HEK293 (cell line): ENCODE data around the gene NAV2.

Source experiments
- CTCF ChIA-PET: fragments of 350-600 bp; formaldehyde crosslinking; extraction: SDS; loops from one replicate; lab custom pipeline; 2021; ENCODE audit warnings: antibody characterized with exemption; lab: Yijun Ruan, JAX
- POLR2A ChIA-PET: fragments of 300-600 bp; formaldehyde crosslinking; extraction: SDS; loops from one replicate; lab custom pipeline; 2020; ENCODE audit warnings: antibody characterized with exemption, inconsistent platforms; lab: Yijun Ruan, JAX
- H3K27ac ChIP-seq: fragments of 200-500 bp; sonication (Bioruptor generic); 2 replicates; pipeline ENCODE4 v1.5.1; 2014; ENCODE audit warnings: low read depth, low read length, control low read depth, inconsistent platforms; ENCODE audit errors: extremely low read depth
- H3K36me3 ChIP-seq, 2 experiments: fragments of 200-500 bp in 1 of 2; sonication (Bioruptor generic) in 1 of 2; 1 replicate in 1 of 2; 2 replicates in 1 of 2; pipeline ENCODE4 v1.5.1; 2014 to 2017; ENCODE audit warnings: inconsistent platforms in 2 of 2, low read length in 2 of 2; ENCODE audit not compliant: control insufficient read depth in 2 of 2, insufficient read depth in 1 of 2
- H3K4me1 ChIP-seq: fragments of 200-500 bp; sonication (Bioruptor generic); 2 replicates; pipeline ENCODE4 v1.5.1; 2014; ENCODE audit warnings: mild to moderate bottlenecking, low read length, inconsistent platforms; ENCODE audit not compliant: control insufficient read depth, insufficient read depth
- H3K4me3 ChIP-seq: 2 replicates; pipeline ENCODE4 v1.5.1; 2011; ENCODE audit warnings: low read depth, mild to moderate bottlenecking, control low read depth, low read length, moderate library complexity
- H3K9me3 ChIP-seq: fragments of 200-500 bp; sonication (Bioruptor generic); 2 replicates; pipeline ENCODE4 v1.5.1; 2014; ENCODE audit warnings: low read depth, low read length, inconsistent platforms; ENCODE audit not compliant: control insufficient read depth, insufficient read depth
- GLIS1 ChIP-seq: fragments of 450-650 bp; formaldehyde crosslinking; IDR thresholded peaks from 2 replicates; pipeline ENCODE4 v1.5.1; 2016; ENCODE audit warnings: missing biosample characterization, missing genetic modification characterization
- MEIS1 ChIP-seq: sonication (generic); formaldehyde crosslinking; IDR thresholded peaks from 2 replicates; pipeline ENCODE4 v1.8.1; 2022; ENCODE audit warnings: missing genetic modification reagents, mild to moderate bottlenecking, borderline replicate concordance
- MZF1 ChIP-seq: fragments of 450-650 bp; formaldehyde crosslinking; IDR thresholded peaks from 2 replicates; pipeline ENCODE4 v1.5.1; 2017; ENCODE audit warnings: missing biosample characterization, missing genetic modification characterization, borderline replicate concordance
- RBAK ChIP-seq: fragments of 450-650 bp; formaldehyde crosslinking; IDR thresholded peaks from 2 replicates; pipeline ENCODE4 v1.5.1; 2016; ENCODE audit warnings: missing biosample characterization, missing genetic modification characterization
- SCRT1 ChIP-seq: fragments of 450-650 bp; formaldehyde crosslinking; IDR thresholded peaks from 2 replicates; pipeline ENCODE4 v1.5.1; 2016; ENCODE audit warnings: missing biosample characterization, missing genetic modification characterization, borderline replicate concordance
- ZBTB1 ChIP-seq: fragments of 450-650 bp; formaldehyde crosslinking; IDR thresholded peaks from 2 replicates; pipeline ENCODE4 v1.5.1; 2016; ENCODE audit warnings: missing biosample characterization, missing genetic modification characterization
- ZFP37 ChIP-seq: fragments of 450-650 bp; formaldehyde crosslinking; IDR thresholded peaks from 2 replicates; pipeline ENCODE4 v1.5.1; 2016; ENCODE audit warnings: missing biosample characterization, missing genetic modification characterization
- ZIC2 ChIP-seq: fragments of 450-650 bp; formaldehyde crosslinking; IDR thresholded peaks from 2 replicates; pipeline ENCODE4 v1.5.1; 2016; ENCODE audit warnings: missing biosample characterization, missing genetic modification characterization
- ZNF10 ChIP-seq: fragments of 450-650 bp; formaldehyde crosslinking; IDR thresholded peaks from 2 replicates; pipeline ENCODE4 v1.5.1; 2017; ENCODE audit warnings: missing biosample characterization, missing genetic modification characterization
- ZNF354C ChIP-seq: fragments of 450-650 bp; formaldehyde crosslinking; IDR thresholded peaks from 2 replicates; pipeline ENCODE4 v1.5.1; 2016; ENCODE audit warnings: missing biosample characterization, missing genetic modification characterization, low read depth, borderline replicate concordance
- ZNF416 ChIP-seq: fragments of 450-650 bp; formaldehyde crosslinking; IDR thresholded peaks from 2 replicates; pipeline ENCODE4 v1.5.1; 2016; ENCODE audit warnings: missing biosample characterization, missing genetic modification characterization
- ZNF626 ChIP-seq: fragments of 450-650 bp; sonication (Bioruptor Pico); formaldehyde crosslinking; IDR thresholded peaks from 2 replicates; pipeline ENCODE4 v1.5.1; 2018; ENCODE audit warnings: missing biosample characterization, missing genetic modification characterization, inconsistent platforms
- ZNF791 ChIP-seq: fragments of 450-650 bp; formaldehyde crosslinking; IDR thresholded peaks from 2 replicates; pipeline ENCODE4 v1.5.1; 2016; ENCODE audit warnings: missing biosample characterization, missing genetic modification characterization
- TF ChIP-seq, protein P1 (sequence below): fragments of 450-650 bp; formaldehyde crosslinking; IDR thresholded peaks from 2 replicates; pipeline ENCODE4 v1.5.1; 2017; ENCODE audit warnings: missing biosample characterization, missing genetic modification characterization
- TF ChIP-seq, protein P2 (sequence below): fragments of 450-650 bp; formaldehyde crosslinking; IDR thresholded peaks from 2 replicates; pipeline ENCODE4 v1.5.1; 2016; ENCODE audit warnings: missing biosample characterization, missing genetic modification characterization, low read depth
- TF ChIP-seq, protein P3 (sequence below): fragments of 450-650 bp; formaldehyde crosslinking; conservative IDR thresholded peaks from 2 replicates; pipeline ENCODE4 v1.5.1; 2016; ENCODE audit warnings: low read depth, missing biosample characterization, missing genetic modification characterization
- TF ChIP-seq, protein P4 (sequence below): fragments of 450-650 bp; formaldehyde crosslinking; IDR thresholded peaks from 2 replicates; pipeline ENCODE4; 2016; ENCODE audit warnings: missing biosample characterization, missing genetic modification characterization
- TF ChIP-seq, protein P5 (sequence below): fragments of 450-650 bp; formaldehyde crosslinking; IDR thresholded peaks from 2 replicates; pipeline ENCODE4 v1.5.1; 2016; ENCODE audit warnings: missing biosample characterization, missing genetic modification characterization
- TF ChIP-seq, protein P6 (sequence below): fragments of 450-650 bp; formaldehyde crosslinking; IDR thresholded peaks from 2 replicates; pipeline ENCODE4 v1.5.1; 2017; ENCODE audit warnings: missing biosample characterization, missing genetic modification characterization

Gene NAV2

DNA sequence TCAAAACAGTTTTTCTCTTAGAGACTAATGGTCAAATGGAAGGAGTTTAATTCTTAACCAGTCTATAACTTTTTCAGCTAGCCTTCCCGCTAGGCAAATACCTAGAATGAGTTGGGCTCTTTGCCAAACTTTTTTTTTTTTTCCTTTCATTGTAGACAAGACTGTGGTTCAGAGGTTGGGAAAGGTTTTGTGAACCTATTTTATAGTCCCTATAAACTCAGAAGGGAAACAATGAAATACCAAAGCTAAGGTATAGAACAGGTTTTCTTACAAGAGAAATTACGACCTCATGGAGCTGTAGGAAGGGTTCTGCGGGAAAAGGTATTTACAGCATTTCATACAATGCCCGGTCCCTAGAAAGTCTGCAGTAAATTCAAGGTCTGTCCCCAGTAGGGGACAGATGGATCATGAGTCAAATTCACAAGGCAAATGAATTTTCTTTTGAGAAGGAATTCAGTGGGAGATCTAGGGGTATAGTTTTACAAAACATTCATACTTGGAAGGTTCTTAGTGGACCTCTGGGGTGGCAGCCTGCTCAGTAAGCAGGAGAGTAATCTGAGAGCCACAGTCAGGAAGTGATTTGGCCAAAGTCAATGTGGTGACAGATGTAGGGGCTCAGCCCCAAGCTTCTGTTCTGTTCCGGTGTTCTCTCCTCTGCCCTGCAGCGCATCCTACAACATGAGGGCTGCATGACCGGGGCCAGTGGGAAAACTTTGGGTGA, 300.9 kb downstream of the NAV2 start (continued):
- TF ChIP-seq GLIS1 (tag by site-specific recombination) (peak; percentile 65), SCRT1 (tag by site-specific recombination) (no peak)

DNA sequence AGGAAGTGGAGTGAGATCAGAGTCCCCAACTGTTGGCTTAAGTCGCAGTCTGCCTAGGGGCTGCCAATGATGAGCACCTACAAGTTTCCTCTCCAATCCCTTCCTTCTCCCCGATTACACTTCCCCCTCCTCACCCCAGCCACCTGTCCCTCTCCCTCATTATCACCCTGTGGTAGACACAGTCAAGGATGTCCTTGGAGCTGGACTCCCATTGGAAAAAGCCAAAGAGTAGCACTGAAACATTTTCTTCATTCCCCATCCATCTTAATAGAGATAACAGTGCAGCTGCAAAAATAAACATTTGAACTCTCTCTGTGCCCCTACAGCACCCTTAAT, 301.4 kb downstream of the NAV2 start:
- H3K4me3 ChIP-seq = no peak overlapping the region
- peak overlapping the region; percentile 69 for H3K27ac ChIP-seq
- H3K9me3 ChIP-seq = no peaks in the 10 kb centered on the region
- H3K4me1 ChIP-seq = peaks cover 10% of the 10 kb centered on the region
- CTCF ChIA-PET = interaction anchor here (1.6 kb wide), 1 partner anchor 98 kb away, joined by 5 read pairs; no protein-coding TSS in a partner anchor
- POLR2A ChIA-PET = interaction anchor here (0.5 to 1.1 kb wide), 2 partner anchors 9 to 363 kb away, joined by 4 to 5 read pairs; no protein-coding TSS in a partner anchor
- H3K36me3 ChIP-seq = no peaks in the 10 kb centered on the region
- TF ChIP-seq ZNF416 (no peak), MZF1 (peak; percentile 3; the same call in 1 of the 2 replicates), ZBTB1 (no peak), RBAK (tag by site-specific recombination) (no peak)
- TF ChIP-seq, protein P1, sequence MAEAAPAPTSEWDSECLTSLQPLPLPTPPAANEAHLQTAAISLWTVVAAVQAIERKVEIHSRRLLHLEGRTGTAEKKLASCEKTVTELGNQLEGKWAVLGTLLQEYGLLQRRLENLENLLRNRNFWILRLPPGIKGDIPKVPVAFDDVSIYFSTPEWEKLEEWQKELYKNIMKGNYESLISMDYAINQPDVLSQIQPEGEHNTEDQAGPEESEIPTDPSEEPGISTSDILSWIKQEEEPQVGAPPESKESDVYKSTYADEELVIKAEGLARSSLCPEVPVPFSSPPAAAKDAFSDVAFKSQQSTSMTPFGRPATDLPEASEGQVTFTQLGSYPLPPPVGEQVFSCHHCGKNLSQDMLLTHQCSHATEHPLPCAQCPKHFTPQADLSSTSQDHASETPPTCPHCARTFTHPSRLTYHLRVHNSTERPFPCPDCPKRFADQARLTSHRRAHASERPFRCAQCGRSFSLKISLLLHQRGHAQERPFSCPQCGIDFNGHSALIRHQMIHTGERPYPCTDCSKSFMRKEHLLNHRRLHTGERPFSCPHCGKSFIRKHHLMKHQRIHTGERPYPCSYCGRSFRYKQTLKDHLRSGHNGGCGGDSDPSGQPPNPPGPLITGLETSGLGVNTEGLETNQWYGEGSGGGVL (tag by site-specific recombination) = peak; percentile 55

DNA sequence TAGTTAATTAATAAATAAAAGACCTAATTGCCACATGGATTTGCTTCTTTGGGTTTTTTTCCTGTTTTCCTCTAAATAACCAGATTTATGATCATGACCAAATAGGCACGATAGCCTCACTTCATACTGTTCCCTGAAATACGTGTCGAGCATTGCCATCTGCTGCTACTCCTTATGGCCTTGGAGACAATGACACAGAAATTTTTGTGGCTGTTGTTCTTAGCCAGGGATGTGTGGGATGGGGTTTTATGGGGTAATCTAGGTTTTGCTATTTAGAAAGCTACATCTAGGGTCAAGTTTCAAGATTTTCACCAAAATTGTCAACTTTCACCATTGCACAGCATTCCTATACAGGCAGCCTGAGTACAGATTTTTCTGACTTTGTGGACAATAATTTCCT, 302.5 kb downstream of the NAV2 start:
- H3K4me1 ChIP-seq = peaks cover 10% of the 10 kb centered on the region
- no peak overlapping the region for H3K4me3 ChIP-seq
- ChIA-PET POLR2A (no interaction called here), CTCF (interaction anchor here (0.6 to 1.7 kb wide), 3 partner anchors 9 to 130 kb away, joined by 3 to 8 read pairs (median 3); no protein-coding TSS in a partner anchor)
- no peaks in the 10 kb centered on the region for H3K36me3 ChIP-seq
- no peaks in the 10 kb centered on the region for H3K9me3 ChIP-seq
- no peak overlapping the region for H3K27ac ChIP-seq
- no peak for TF ChIP-seq ZNF791 (tag by site-specific recombination)
- TF ChIP-seq ZNF10 (tag by site-specific recombination) = no peak
- no peak for TF ChIP-seq MEIS1 (CRISPR knock-in tag)
- TF ChIP-seq, protein P2, sequence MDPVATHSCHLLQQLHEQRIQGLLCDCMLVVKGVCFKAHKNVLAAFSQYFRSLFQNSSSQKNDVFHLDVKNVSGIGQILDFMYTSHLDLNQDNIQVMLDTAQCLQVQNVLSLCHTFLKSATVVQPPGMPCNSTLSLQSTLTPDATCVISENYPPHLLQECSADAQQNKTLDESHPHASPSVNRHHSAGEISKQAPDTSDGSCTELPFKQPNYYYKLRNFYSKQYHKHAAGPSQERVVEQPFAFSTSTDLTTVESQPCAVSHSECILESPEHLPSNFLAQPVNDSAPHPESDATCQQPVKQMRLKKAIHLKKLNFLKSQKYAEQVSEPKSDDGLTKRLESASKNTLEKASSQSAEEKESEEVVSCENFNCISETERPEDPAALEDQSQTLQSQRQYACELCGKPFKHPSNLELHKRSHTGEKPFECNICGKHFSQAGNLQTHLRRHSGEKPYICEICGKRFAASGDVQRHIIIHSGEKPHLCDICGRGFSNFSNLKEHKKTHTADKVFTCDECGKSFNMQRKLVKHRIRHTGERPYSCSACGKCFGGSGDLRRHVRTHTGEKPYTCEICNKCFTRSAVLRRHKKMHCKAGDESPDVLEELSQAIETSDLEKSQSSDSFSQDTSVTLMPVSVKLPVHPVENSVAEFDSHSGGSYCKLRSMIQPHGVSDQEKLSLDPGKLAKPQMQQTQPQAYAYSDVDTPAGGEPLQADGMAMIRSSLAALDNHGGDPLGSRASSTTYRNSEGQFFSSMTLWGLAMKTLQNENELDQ (tag by site-specific recombination) = no peak
- no peak for TF ChIP-seq ZIC2
- TF ChIP-seq, protein P3, sequence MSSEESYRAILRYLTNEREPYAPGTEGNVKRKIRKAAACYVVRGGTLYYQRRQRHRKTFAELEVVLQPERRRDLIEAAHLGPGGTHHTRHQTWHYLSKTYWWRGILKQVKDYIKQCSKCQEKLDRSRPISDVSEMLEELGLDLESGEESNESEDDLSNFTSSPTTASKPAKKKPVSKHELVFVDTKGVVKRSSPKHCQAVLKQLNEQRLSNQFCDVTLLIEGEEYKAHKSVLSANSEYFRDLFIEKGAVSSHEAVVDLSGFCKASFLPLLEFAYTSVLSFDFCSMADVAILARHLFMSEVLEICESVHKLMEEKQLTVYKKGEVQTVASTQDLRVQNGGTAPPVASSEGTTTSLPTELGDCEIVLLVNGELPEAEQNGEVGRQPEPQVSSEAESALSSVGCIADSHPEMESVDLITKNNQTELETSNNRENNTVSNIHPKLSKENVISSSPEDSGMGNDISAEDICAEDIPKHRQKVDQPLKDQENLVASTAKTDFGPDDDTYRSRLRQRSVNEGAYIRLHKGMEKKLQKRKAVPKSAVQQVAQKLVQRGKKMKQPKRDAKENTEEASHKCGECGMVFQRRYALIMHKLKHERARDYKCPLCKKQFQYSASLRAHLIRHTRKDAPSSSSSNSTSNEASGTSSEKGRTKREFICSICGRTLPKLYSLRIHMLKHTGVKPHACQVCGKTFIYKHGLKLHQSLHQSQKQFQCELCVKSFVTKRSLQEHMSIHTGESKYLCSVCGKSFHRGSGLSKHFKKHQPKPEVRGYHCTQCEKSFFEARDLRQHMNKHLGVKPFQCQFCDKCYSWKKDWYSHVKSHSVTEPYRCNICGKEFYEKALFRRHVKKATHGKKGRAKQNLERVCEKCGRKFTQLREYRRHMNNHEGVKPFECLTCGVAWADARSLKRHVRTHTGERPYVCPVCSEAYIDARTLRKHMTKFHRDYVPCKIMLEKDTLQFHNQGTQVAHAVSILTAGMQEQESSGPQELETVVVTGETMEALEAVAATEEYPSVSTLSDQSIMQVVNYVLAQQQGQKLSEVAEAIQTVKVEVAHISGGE (tag by site-specific recombination) = no peak
- TF ChIP-seq, protein P4, sequence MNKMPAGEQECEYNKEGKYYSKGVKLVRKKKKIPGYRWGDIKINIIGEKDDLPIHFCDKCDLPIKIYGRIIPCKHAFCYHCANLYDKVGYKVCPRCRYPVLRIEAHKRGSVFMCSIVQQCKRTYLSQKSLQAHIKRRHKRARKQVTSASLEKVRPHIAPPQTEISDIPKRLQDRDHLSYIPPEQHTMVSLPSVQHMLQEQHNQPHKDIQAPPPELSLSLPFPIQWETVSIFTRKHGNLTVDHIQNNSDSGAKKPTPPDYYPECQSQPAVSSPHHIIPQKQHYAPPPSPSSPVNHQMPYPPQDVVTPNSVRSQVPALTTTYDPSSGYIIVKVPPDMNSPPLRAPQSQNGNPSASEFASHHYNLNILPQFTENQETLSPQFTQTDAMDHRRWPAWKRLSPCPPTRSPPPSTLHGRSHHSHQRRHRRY (tag by site-specific recombination) = no peak
- TF ChIP-seq, protein P5, sequence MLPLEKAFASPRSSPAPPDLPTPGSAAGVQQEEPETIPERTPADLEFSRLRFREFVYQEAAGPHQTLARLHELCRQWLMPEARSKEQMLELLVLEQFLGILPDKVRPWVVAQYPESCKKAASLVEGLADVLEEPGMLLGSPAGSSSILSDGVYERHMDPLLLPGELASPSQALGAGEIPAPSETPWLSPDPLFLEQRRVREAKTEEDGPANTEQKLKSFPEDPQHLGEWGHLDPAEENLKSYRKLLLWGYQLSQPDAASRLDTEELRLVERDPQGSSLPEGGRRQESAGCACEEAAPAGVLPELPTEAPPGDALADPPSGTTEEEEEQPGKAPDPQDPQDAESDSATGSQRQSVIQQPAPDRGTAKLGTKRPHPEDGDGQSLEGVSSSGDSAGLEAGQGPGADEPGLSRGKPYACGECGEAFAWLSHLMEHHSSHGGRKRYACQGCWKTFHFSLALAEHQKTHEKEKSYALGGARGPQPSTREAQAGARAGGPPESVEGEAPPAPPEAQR (tag by site-specific recombination) = no peak
- TF ChIP-seq ZNF354C = no peak
- TF ChIP-seq, protein P6, sequence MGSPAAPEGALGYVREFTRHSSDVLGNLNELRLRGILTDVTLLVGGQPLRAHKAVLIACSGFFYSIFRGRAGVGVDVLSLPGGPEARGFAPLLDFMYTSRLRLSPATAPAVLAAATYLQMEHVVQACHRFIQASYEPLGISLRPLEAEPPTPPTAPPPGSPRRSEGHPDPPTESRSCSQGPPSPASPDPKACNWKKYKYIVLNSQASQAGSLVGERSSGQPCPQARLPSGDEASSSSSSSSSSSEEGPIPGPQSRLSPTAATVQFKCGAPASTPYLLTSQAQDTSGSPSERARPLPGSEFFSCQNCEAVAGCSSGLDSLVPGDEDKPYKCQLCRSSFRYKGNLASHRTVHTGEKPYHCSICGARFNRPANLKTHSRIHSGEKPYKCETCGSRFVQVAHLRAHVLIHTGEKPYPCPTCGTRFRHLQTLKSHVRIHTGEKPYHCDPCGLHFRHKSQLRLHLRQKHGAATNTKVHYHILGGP (tag by site-specific recombination) = no peak
- no peak for TF ChIP-seq ZNF626 (tag by site-specific recombination)
- no peak for TF ChIP-seq ZFP37 (tag by site-specific recombination)
